Endodermal cell (in vitro differentiated cells): ENCODE measurements around the gene TIPARP. TPM values are rescaled to one million over a fixed set of nuclear protein-coding genes. Genes with fewer than 3 reads are reported as not detected.

ENCODE experiments used
- DNase-seq: peaks from one replicate; pipeline ENCODE4 v3.0.0-alpha.2; 2017
- H3K27ac ChIP-seq: 2 replicates; pipeline ENCODE4 v1.5.1; 2013; ENCODE audit warnings: mild to moderate bottlenecking, low read depth, low read length, moderate library complexity
- H3K27me3 ChIP-seq: 2 replicates; pipeline ENCODE4 v1.6.1; 2013; ENCODE audit warnings: mild to moderate bottlenecking, low read length, moderate library complexity; ENCODE audit not compliant: insufficient read depth, control insufficient read depth, poor library complexity, severe bottlenecking
- H3K36me3 ChIP-seq: 2 replicates; pipeline ENCODE4 v1.7.0; 2013; ENCODE audit warnings: mild to moderate bottlenecking, low read length, moderate library complexity; ENCODE audit not compliant: control insufficient read depth, insufficient read depth
- H3K4me1 ChIP-seq: one replicate; pipeline ENCODE4 v1.7.0; 2013; ENCODE audit warnings: low read length; ENCODE audit not compliant: control insufficient read depth, insufficient read depth
- H3K4me3 ChIP-seq: 2 replicates; pipeline ENCODE4 v1.5.1; 2013; ENCODE audit warnings: mild to moderate bottlenecking, low read length, moderate library complexity
- H3K9ac ChIP-seq: 2 replicates; pipeline ENCODE4 v1.6.1; 2013; ENCODE audit warnings: mild to moderate bottlenecking, low read length, moderate library complexity; ENCODE audit not compliant: poor library complexity, severe bottlenecking; ENCODE audit errors: extremely low read depth
- H3K9me3 ChIP-seq: 2 replicates; pipeline ENCODE4 v1.6.1; 2013; ENCODE audit warnings: mild to moderate bottlenecking, low read length, moderate library complexity; ENCODE audit not compliant: control insufficient read depth
- H3K27ac Mint-ChIP-seq: 2 replicates; pipeline ENCODE4 v1.8.0; 2020; ENCODE audit warnings: mixed read lengths
- H3K27me3 Mint-ChIP-seq: 2 replicates; pipeline ENCODE4 v1.8.0; 2021; ENCODE audit warnings: mild to moderate bottlenecking, mixed read lengths; ENCODE audit not compliant: insufficient read depth
- H3K36me3 Mint-ChIP-seq: 2 replicates; pipeline ENCODE4 v1.8.0; 2020; ENCODE audit warnings: low read depth, mixed read lengths
- H3K4me1 Mint-ChIP-seq: 2 replicates; pipeline ENCODE4 v1.8.0; 2020; ENCODE audit warnings: mixed read lengths
- H3K4me3 Mint-ChIP-seq: 2 replicates; pipeline ENCODE4 v1.8.0; 2020; ENCODE audit warnings: mild to moderate bottlenecking, moderate library complexity, mixed read lengths
- H3K9me3 Mint-ChIP-seq: 2 replicates; pipeline ENCODE4 v1.8.0; 2020; ENCODE audit warnings: mild to moderate bottlenecking, mixed read lengths
- CTCF ChIP-seq: fragments of 200-600 bp; sonication (generic); conservative IDR thresholded peaks from 2 replicates; pipeline ENCODE4 v1.5.0; 2021; ENCODE audit warnings: antibody characterized with exemption, mild to moderate bottlenecking
- WGBS, 2 experiments: methylation state at CpG; one replicate each; pipeline versions ENCODE4 v1.1.5 to v1.1.7; 2013; ENCODE audit warnings: missing lambda C conversion rate in 2 of 2, mixed read lengths in 1 of 2; ENCODE audit not compliant: insufficient coverage in 1 of 2, insufficient read length in 1 of 2; 5-methylcytosine and 5-hydroxymethylcytosine counted together
- total RNA-seq, 2 donors: library from RNA; stranded (reverse); fragmentation: NEBNext Ultra II Directional in 1 of 2; extraction: Animal tissue kit (Norgen Biotek cat#: 25700) in 1 of 2; gene quantifications; 2 replicates in 1 of 2; 3 replicates in 1 of 2; pipeline ENCODE4 v1.2.1, GENCODE V29; 2021

The TIPARP gene
- total RNA-seq, 2 donors from 2014 or later, result 27.1 to 34.3 TPM

GRCh38 chr3:156729460-156730179 is 55.2 kb downstream of the TIPARP start:
- Histone ChIP-seq H3K4me1 (peaks cover 5% of the 10 kb centered on the region), H3K4me3 (no peak overlapping the region), H3K27me3 (no peaks in the 10 kb centered on the region), H3K27ac (no peak overlapping the region), H3K9me3 (no peaks in the 10 kb centered on the region), H3K36me3 (no peaks in the 10 kb centered on the region), H3K9ac (no peak overlapping the region)
- no peak for TF ChIP-seq CTCF
- Mint-ChIP-seq H3K27me3 (no peaks in the 10 kb centered on the region), H3K27ac (no peak overlapping the region), H3K9me3 (no peaks in the 10 kb centered on the region), H3K36me3 (no peaks in the 10 kb centered on the region), H3K4me1 (peaks cover 36% of the 10 kb centered on the region), H3K4me3 (no peak overlapping the region)
- 93% methylated on average over 2 of the region's 2 CpGs; no CpG with 5 or more reads in 1 of the 2 experiments for WGBS, 2 experiments
- DNase-seq, result no peak

- no peak for DNase-seq
- no peak overlapping the region for H3K27ac Mint-ChIP-seq
- peaks cover 26% of the 10 kb centered on the region for H3K4me1 Mint-ChIP-seq
These were observed 57.4 kb downstream of the TIPARP start for GRCh38 chr3:156731813-156732212.

GRCh38 chr3:156732261-156732660 is 57.9 kb downstream of the TIPARP start:
- no peak for DNase-seq
- H3K4me3 Mint-ChIP-seq, result no peak overlapping the region
- no peak overlapping the region for H3K27ac ChIP-seq
- H3K36me3 ChIP-seq, result no peaks in the 10 kb centered on the region
- no peaks in the 10 kb centered on the region for H3K36me3 Mint-ChIP-seq
- no peaks in the 10 kb centered on the region for H3K9me3 ChIP-seq
- H3K4me1 ChIP-seq, result peaks cover 5% of the 10 kb centered on the region
- no peak overlapping the region for H3K27ac Mint-ChIP-seq
- no peak overlapping the region for H3K4me3 ChIP-seq
- peaks cover 26% of the 10 kb centered on the region for H3K4me1 Mint-ChIP-seq
- no peak for TF ChIP-seq CTCF
- 64 to 66% methylated on average over 5 to 6 of the region's 6 CpGs for WGBS, 2 experiments
- no peaks in the 10 kb centered on the region for H3K27me3 ChIP-seq
- peaks cover 3% of the 10 kb centered on the region for H3K9me3 Mint-ChIP-seq
- no peak overlapping the region for H3K9ac ChIP-seq
- no peaks in the 10 kb centered on the region for H3K27me3 Mint-ChIP-seq

More at GRCh38 chr3:156731813-156732212, 57.4 kb downstream of the TIPARP start:
- peaks cover 3% of the 10 kb centered on the region for H3K9me3 Mint-ChIP-seq
- H3K36me3 Mint-ChIP-seq, result no peaks in the 10 kb centered on the region
- Histone ChIP-seq H3K9ac (no peak overlapping the region), H3K27me3 (no peaks in the 10 kb centered on the region), H3K4me1 (peaks cover 5% of the 10 kb centered on the region), H3K27ac (no peak overlapping the region), H3K4me3 (no peak overlapping the region), H3K36me3 (no peaks in the 10 kb centered on the region), H3K9me3 (no peaks in the 10 kb centered on the region)
- H3K4me3 Mint-ChIP-seq, result no peak overlapping the region
- TF ChIP-seq CTCF, result no peak
- H3K27me3 Mint-ChIP-seq, result no peaks in the 10 kb centered on the region
